ENCODE results near the gene GPSM3.

DNA sequence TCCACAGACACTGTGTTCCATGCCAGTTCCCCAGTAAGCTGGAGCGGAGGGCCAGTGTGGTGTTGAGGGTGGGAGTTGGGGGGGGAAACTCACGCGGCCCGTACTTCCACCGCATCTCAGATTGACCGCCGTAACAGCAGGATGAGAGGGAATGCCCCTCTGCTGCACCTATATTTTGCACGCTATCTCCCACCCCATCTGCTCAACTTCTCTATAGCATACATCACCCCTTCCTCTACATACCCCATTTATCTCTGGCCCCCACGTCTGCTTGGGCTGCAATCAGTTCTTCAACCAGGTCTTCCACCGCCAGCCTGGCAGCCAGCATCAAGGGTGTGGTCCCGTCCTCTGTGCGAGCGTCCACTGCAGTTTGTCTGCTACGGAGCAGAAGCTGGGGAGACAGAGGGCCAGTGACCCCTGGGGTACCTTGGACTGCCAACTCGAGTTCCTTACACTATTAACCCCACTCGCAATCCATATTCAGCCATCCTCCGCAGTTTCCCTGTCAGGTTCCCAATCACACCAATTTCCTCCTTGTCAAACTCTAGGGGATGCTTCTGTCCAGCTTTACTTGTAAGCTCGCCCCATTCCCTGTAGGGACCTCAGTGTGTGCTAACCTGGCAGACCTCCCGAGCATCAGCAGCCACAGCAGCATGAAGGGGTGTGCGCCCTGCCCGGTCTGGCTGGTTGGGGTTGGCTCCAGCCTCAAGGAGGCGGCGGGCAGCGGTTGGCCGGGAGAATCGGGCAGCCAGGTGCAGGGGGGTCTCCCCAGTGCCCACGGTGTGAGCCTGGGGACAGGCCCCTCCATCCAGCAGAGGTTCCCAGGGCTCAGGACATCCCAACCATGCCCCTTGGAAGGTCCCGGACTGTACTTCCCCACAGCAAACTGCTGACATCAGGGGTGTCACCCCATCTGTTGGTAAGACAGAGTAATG is 4.5 kb upstream of the GPSM3 start:
- TF ChIP-seq, protein P1, sequence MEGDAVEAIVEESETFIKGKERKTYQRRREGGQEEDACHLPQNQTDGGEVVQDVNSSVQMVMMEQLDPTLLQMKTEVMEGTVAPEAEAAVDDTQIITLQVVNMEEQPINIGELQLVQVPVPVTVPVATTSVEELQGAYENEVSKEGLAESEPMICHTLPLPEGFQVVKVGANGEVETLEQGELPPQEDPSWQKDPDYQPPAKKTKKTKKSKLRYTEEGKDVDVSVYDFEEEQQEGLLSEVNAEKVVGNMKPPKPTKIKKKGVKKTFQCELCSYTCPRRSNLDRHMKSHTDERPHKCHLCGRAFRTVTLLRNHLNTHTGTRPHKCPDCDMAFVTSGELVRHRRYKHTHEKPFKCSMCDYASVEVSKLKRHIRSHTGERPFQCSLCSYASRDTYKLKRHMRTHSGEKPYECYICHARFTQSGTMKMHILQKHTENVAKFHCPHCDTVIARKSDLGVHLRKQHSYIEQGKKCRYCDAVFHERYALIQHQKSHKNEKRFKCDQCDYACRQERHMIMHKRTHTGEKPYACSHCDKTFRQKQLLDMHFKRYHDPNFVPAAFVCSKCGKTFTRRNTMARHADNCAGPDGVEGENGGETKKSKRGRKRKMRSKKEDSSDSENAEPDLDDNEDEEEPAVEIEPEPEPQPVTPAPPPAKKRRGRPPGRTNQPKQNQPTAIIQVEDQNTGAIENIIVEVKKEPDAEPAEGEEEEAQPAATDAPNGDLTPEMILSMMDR (IDR thresholded peaks at IDR 0.05): no peak
- no peak for TF ChIP-seq EZH2 (IDR thresholded peaks at IDR 0.05)

Data from neural progenitor cell (in vitro differentiated cells).